Ureter (tissue), 1 donor: ENCODE measurements around the gene FOXN4. TPM values are rescaled to one million over a fixed set of nuclear protein-coding genes. Genes with fewer than 3 reads are reported as not detected.

Experiments
- DNase-seq: peaks from one replicate; pipeline ENCODE4 v3.0.0-alpha.2; 2020; ENCODE audit warnings: low spot score
- total RNA-seq: library from RNA; stranded (reverse); gene quantifications from one replicate; pipeline ENCODE4 v1.2.4, GENCODE V29; 2023
- donor health status: DM: yes; HTN: yes; CAD: no.

The FOXN4 gene
- total RNA-seq, 1 donor from 2014 or later = not detected

DNA sequence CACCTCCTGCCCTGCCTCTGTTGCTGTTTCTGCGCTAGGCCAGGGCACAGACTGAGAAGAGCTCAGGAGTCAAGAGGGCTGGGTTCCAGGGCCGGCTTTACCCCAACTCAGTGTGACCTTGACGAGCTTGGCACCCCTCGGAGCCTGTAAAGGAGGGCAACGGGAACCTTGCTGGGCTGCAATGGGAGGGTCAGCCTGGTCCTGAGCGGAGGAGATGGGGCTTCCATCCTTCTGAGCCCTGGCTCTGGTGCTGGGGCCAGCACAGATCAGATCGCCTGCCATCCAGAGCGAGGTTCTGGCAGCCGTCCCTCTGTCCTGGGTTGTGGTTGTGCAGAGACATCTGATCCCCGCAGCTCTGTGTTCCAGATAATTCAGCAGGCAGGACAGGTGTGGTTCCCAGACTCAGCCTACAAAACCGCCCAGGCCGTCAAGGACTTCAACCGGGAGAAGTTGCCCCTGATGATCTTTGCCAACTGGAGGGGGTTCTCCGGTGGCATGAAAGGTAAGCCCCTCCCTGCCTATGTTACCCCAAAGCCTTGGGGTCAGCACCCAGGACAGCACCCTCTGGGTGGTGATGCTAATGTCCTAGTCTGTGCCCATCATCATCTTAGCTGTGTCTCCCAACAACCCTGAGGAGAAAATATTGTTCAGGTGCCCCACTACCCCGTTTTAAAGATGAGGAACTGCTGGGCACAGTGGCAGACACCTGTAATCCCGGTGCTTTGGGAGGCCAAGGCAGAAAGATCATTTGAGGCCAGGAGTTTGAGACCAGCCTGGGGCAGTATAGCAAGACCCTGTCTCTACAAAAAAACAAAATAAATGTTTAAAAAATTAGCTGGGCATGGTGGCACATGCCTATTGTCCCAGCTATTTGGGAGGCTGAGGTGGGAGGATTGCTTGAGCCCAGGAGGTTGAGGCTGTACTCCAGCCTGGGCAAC is 50.2 kb downstream of the FOXN4 start:
- DNase-seq = no peak

DNA sequence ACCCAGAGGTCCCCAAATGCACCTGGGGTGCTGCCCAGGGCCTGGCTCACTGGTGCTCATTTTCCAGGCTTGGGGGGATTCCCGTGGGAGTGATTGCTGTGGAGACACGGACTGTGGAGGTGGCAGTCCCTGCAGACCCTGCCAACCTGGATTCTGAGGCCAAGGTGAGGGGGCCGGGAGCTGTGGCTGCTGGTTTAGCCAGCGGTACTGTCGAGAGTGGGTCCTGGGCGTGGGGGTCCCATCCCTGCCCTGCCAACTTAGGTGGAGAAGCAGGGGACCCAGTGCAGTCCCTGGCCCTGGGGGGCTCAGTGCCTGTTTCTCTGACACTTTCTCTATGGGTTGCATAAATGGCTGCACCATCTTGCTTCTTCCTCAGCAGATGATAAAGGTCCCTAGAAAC is 50.9 kb downstream of the FOXN4 start:
- DNase-seq = no peak

- no peak for DNase-seq
Measured at GRCh38 chr12:109256011-109256410, 53.1 kb downstream of the FOXN4 start.

- DNase-seq = no peak
Measured at GRCh38 chr12:109255377-109255776, 53.7 kb downstream of the FOXN4 start.

- no peak for DNase-seq
Measured at GRCh38 chr12:109253913-109254544, 55.1 kb downstream of the FOXN4 start.

GRCh38 chr12:109252799-109253198 is 56.3 kb downstream of the FOXN4 start:
- DNase-seq = no peak

GRCh38 chr12:109250523-109250922 is 58.6 kb downstream of the FOXN4 start:
- no peak for DNase-seq

GRCh38 chr12:109247831-109248654 is 61.0 kb downstream of the FOXN4 start:
- DNase-seq = no peak

- DNase-seq = no peak
Measured at GRCh38 chr12:109246221-109246620, 62.9 kb downstream of the FOXN4 start.

DNA sequence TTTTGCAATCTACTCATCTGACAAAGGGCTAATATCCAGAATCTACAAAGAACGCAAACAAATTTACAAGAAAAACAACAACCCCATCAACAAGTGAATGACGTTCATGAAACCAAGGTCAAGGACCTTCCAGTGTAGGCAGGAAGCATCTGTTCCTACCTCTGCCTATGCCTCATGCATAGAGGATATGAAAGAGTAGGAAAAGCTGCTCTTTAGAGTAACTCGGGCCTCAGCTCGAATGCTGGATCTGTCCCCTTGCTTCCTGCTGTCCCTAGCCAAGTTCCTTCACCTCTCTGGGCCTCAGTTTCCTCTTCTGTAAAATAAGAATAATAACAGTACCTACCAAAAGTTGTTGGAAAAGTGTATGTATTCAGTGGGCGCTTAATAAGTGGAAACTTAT is 65.0 kb downstream of the FOXN4 start:
- no peak for DNase-seq

DNA sequence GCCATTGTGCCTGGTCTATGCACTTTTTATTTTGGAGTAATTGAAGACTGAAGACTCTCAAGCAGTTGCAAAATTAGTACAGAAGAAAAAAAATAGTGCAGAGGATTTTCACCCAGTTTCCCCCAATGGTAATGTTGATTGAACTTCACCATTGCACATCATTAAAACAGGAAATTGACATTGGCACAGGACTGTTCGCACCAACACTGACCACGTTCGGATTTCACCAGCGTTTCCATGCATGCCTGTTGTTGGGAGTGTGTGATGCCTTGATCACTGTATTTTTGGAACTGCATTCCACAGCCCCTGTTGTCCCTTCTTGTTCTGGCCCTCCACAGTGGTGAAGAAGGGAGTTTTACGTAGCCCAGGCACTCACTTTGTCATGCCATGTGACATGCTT is 67.1 kb downstream of the FOXN4 start:
- no peak for DNase-seq

DNA sequence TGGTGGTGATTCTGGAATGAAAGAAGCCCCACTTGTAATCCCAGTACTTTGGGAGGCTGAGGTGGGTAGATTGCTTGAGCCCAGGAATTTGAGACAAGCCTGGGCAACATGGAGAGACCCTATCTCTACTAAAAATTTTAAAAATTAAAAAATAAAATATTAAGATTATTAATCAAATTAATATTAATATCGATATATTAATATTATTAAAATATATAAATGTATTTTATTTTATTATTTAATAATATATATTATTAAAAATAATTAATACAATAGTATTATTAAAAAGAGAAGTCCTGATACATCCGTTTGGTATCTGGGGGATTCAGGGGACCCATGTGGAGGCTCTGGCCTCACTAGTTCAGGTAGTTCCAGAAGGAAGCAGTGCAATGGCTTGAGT is 68.7 kb downstream of the FOXN4 start:
- DNase-seq = no peak

DNA sequence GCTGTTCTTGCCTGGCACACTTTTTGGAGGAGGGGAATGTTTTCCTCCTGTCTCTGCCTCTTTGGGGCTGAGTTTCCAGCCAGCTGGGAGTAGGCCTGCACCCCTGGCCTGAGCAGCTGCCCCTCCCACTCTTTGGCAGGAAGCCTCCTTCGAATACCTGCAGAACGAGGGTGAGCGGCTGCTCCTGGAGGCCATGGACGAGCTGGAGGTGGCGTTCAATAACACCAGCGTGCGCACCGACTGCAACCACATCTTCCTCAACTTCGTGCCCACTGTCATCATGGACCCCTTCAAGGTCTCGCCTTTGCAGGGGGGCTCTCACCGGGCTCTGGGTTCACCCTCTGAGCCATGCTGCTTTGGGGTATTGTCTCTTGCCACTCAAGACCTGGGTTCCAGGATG is 69.4 kb downstream of the FOXN4 start:
- DNase-seq = no peak

DNA sequence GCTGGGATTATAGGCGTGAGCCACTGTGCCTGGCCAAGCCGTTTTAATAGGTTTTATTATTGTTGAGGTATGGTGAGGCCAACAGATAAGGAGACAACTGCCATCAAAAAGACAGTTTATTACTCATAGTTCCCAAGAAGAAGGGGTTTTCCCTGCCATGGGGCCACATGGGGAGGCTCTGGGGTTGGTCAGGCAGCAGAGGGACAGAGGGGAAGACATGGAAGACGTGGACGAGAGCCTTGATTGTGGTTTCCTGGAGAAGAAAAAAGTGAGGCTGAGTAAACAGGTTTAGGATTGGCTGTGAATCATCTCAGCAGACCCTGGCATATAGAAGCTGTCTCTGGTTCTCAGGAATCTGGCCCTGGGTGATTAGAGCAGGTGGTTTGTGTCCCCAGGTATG is 69.9 kb downstream of the FOXN4 start:
- no peak for DNase-seq

DNA sequence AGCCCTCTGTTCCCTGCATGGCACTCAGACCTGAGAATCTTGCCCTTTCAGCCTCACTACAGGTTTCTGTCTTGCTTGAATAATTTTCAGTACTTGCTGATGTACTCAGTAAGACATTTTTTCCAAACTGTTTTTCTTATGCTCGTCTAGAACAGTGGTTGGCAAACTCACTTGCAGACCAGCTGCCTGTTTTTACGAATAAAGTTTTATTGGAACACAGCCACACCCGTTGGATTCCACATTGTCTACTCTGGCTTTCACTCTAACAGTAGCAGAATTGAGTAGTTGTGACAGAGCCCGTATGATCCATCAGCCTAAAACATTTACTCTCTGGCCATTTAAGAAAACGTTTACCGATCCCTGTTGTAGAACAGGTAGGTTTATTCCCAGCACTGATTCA is 72.8 kb downstream of the FOXN4 start:
- DNase-seq = no peak

- DNase-seq = no peak
Measured at GRCh38 chr12:109234012-109234411, 75.1 kb downstream of the FOXN4 start.

DNA sequence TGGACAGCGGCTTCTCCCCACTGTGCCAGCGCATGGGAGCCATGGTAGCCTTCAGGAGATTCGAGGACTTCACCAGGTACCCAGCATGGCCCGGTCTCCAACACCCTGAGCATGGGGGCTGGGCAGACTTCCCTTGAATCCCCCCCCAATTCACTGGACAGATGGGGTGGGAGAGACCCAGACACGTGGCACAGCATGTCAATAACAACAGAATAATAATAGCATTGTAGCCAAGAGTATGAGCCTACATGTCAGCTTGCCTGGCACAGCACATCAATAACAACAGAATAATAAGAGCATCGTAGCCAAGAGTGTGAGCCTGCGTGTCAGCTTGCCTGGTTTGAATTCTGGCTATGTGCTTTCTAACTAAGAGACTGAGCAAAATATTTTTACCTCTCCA is 76.4 kb downstream of the FOXN4 start:
- DNase-seq = no peak

- DNase-seq = no peak
Measured at GRCh38 chr12:109230193-109230592, 78.9 kb downstream of the FOXN4 start.

- DNase-seq = no peak
Measured at GRCh38 chr12:109228664-109229063, 80.4 kb downstream of the FOXN4 start.
